BJ (cell line): ENCODE data around the gene NFATC3. TPM values are rescaled to one million over a fixed set of nuclear protein-coding genes. Genes with fewer than 3 reads are reported as not detected.
"Not testable (repeated sequence)": the region's sequence is repeated elsewhere in the genome, so short reads cannot be mapped to it uniquely, and the experiment has no call there.

Experiments
- CTCF ChIA-PET: fragments of 350-600 bp; formaldehyde crosslinking; extraction: SDS; loops from one replicate; lab custom pipeline; 2021; ENCODE audit warnings: antibody characterized with exemption, inconsistent platforms; lab: Yijun Ruan, JAX
- POLR2A ChIA-PET: fragments of 300-600 bp; sonication (Branson Sonifier 250); formaldehyde crosslinking; extraction: SDS; loops from one replicate; lab custom pipeline; 2021; ENCODE audit warnings: antibody characterized with exemption; lab: Charles Lee
- DNase-seq: peaks from one replicate; pipeline ENCODE4 v3.0.0-alpha.2; 2011; ENCODE audit warnings: low read depth
- H3K27me3 ChIP-seq: 2 replicates; pipeline ENCODE4 v1.6.0; 2011; ENCODE audit warnings: low read length; ENCODE audit not compliant: control insufficient read depth, insufficient read depth
- H3K36me3 ChIP-seq: 2 replicates; pipeline ENCODE4 v1.5.1; 2011; ENCODE audit warnings: low read length; ENCODE audit not compliant: control insufficient read depth, insufficient read depth
- H3K4me3 ChIP-seq: 2 replicates; pipeline ENCODE4 v1.5.1; 2011; ENCODE audit warnings: low read depth, mild to moderate bottlenecking, control low read depth, low read length
- CTCF ChIP-seq: IDR thresholded peaks from 2 replicates; pipeline ENCODE4 v1.5.1; 2011; ENCODE audit warnings: low read depth, mild to moderate bottlenecking, control low read depth, inconsistent platforms, low read length, moderate library complexity; ENCODE audit not compliant: insufficient read depth
- polyA plus RNA-seq: library from polyadenylated mRNA; depleted of rRNA; stranded (reverse); fragments of >200 nt; gene quantifications from 2 replicates; pipeline ENCODE4 v1.2.3, GENCODE V29; 2011

Gene NFATC3
- polyA plus RNA-seq, 1 experiment = 10.5 TPM

GRCh38 chr16:68146585-68146984 is 61.4 kb downstream of the NFATC3 start:
- Histone ChIP-seq H3K36me3 (no peaks in the 10 kb centered on the region), H3K27me3 (no peaks in the 10 kb centered on the region), H3K4me3 (no peak overlapping the region)
- peak; percentile 9 for DNase-seq
- ChIA-PET POLR2A (no interaction called here), CTCF (no interaction called here)
- no peak for TF ChIP-seq CTCF

GRCh38 chr16:68147444-68147843 is 62.3 kb downstream of the NFATC3 start:
- no peak for TF ChIP-seq CTCF
- ChIA-PET POLR2A (interaction anchor here (0.6 to 0.7 kb wide), 2 partner anchors 30 to 48 kb away, joined by 5 to 7 read pairs; no protein-coding TSS in a partner anchor), CTCF (no interaction called here)
- no peaks in the 10 kb centered on the region for H3K27me3 ChIP-seq
- DNase-seq = no peak
- no peak overlapping the region for H3K4me3 ChIP-seq
- H3K36me3 ChIP-seq = no peaks in the 10 kb centered on the region

- no peaks in the 10 kb centered on the region for H3K36me3 ChIP-seq
- H3K27me3 ChIP-seq = no peaks in the 10 kb centered on the region
- no peak for DNase-seq
- TF ChIP-seq CTCF = no peak
- H3K4me3 ChIP-seq = no peak overlapping the region
- ChIA-PET POLR2A (no interaction called here), CTCF (interaction anchor here (0.6 kb wide), 1 partner anchor 91 kb away, joined by 3 read pairs; no protein-coding TSS in a partner anchor)
Observed at GRCh38 chr16:68149596-68149995, 64.4 kb downstream of the NFATC3 start.

GRCh38 chr16:68155425-68155824 is 70.3 kb downstream of the NFATC3 start:
- CTCF ChIA-PET = interaction anchor here (1.0 to 1.7 kb wide), 2 partner anchors 11 to 39 kb away, joined by 3 to 4 read pairs; no protein-coding TSS in a partner anchor
- H3K4me3 ChIP-seq = no peak overlapping the region

GRCh38 chr16:68162413-68162812 is 77.2 kb downstream of the NFATC3 start:
- Histone ChIP-seq H3K4me3 (no peak overlapping the region), H3K36me3 (peaks cover 2% of the 10 kb centered on the region; the same call in 1 of the 2 replicates), H3K27me3 (no peaks in the 10 kb centered on the region)
- CTCF ChIA-PET = no interaction called here
- no peak for DNase-seq
- TF ChIP-seq CTCF = no peak
- POLR2A ChIA-PET = no interaction called here

More at GRCh38 chr16:68155425-68155824, 70.3 kb downstream of the NFATC3 start:
- no peak for DNase-seq
- TF ChIP-seq CTCF = no peak
- H3K27me3 ChIP-seq = no peaks in the 10 kb centered on the region
- peaks cover 2% of the 10 kb centered on the region; the same call in 1 of the 2 replicates for H3K36me3 ChIP-seq
- POLR2A ChIA-PET = no interaction called here

GRCh38 chr16:68163275-68163674 is 78.1 kb downstream of the NFATC3 start:
- CTCF ChIA-PET, H3K4me3 ChIP-seq, H3K36me3 ChIP-seq, DNase-seq, POLR2A ChIA-PET, H3K27me3 ChIP-seq: not testable (repeated sequence)
